HL-60 (cell line): Measurements from ENCODE around the gene SIAE.

ENCODE experiments used
- DNase-seq, 2 experiments: peaks; one replicate each; pipeline ENCODE4 v3.0.0-alpha.2; 2010 to 2020; ENCODE audit warnings: low read depth in 1 of 2, low spot score in 1 of 2
- H3K27ac ChIP-seq: fragments of 250-450 bp; sonication (Bioruptor Pico); replicated peaks from 2 replicates; pipeline ENCODE4 v1.5.1; 2020; ENCODE audit warnings: mild to moderate bottlenecking, moderate library complexity
- H3K27me3 ChIP-seq: fragments of 250-450 bp; sonication (Bioruptor Pico); 2 replicates; pipeline ENCODE4 v1.5.1; 2021; ENCODE audit warnings: mild to moderate bottlenecking, moderate library complexity; ENCODE audit not compliant: insufficient read depth, poor library complexity, severe bottlenecking
- H3K4me3 ChIP-seq: replicated peaks from 2 replicates; pipeline ENCODE4 v1.5.1; 2011; ENCODE audit warnings: mild to moderate bottlenecking, control low read depth, low read length; ENCODE audit not compliant: insufficient read depth
- CTCF ChIP-seq: IDR thresholded peaks from one replicate; pipeline ENCODE4 v1.5.1; 2011; ENCODE audit warnings: low read length, control low read depth, inconsistent platforms; ENCODE audit not compliant: insufficient read depth
- GABPA ChIP-seq: IDR thresholded peaks from 2 replicates; pipeline ENCODE4 v1.6.1; 2012; ENCODE audit warnings: low read depth
- POLR2AphosphoS5 ChIP-seq: IDR thresholded peaks from 2 replicates; pipeline ENCODE4 v1.6.1; 2012; ENCODE audit warnings: low read depth
- REST ChIP-seq: IDR thresholded peaks from 2 replicates; pipeline ENCODE4 v1.6.1; 2012; ENCODE audit warnings: low read depth; ENCODE audit not compliant: insufficient replicate concordance
- SPI1 ChIP-seq: IDR thresholded peaks from 2 replicates; pipeline ENCODE4 v1.6.1; 2012; ENCODE audit warnings: low read depth, mild to moderate bottlenecking, borderline replicate concordance

The SIAE gene

GRCh38 chr11:124640666-124641065 is 32.9 kb downstream of the SIAE start:
- H3K4me3 ChIP-seq = no peak overlapping the region
- no peaks in the 10 kb centered on the region for H3K27me3 ChIP-seq
- TF ChIP-seq CTCF = no peak
- no peak for TF ChIP-seq REST
- no peak for TF ChIP-seq SPI1
- no peak for TF ChIP-seq GABPA
- no peak for TF ChIP-seq POLR2AphosphoS5
- no peak for DNase-seq
- no peak overlapping the region for H3K27ac ChIP-seq

- TF ChIP-seq CTCF (no peak), POLR2AphosphoS5 (no peak), SPI1 (no peak), GABPA (no peak), REST (no peak)
- no peak overlapping the region for H3K27ac ChIP-seq
- H3K27me3 ChIP-seq = no peaks in the 10 kb centered on the region
- H3K4me3 ChIP-seq = no peak overlapping the region
- no peak for DNase-seq
Observed at GRCh38 chr11:124639186-124639585, 34.4 kb downstream of the SIAE start.

GRCh38 chr11:124638500-124638899 is 35.0 kb downstream of the SIAE start:
- TF ChIP-seq SPI1 = no peak
- no peak for TF ChIP-seq REST
- no peak for TF ChIP-seq POLR2AphosphoS5
- no peak for TF ChIP-seq CTCF
- no peak for TF ChIP-seq GABPA
- DNase-seq = no peak
- Histone ChIP-seq H3K27ac (no peak overlapping the region), H3K27me3 (no peaks in the 10 kb centered on the region), H3K4me3 (no peak overlapping the region)
